WTC11 (cell line): ENCODE measurements around the gene THSD4. TPM values are rescaled to one million over a fixed set of nuclear protein-coding genes. Genes with fewer than 3 reads are reported as not detected.

Experiments used
- ATAC-seq: fragments of 200-7000 bp; cut with Tn5 transposase; 2 replicates; pipeline ENCODE4 v1.10.0; 2021; ENCODE audit warnings: mild to moderate bottlenecking, moderate library complexity
- CTCF ChIA-PET: fragments of 300-600 bp; sonication (Branson Sonifier 250); formaldehyde crosslinking; loops from one replicate; lab custom pipeline; 2021; ENCODE audit warnings: antibody characterized with exemption; lab: Charles Lee
- POLR2A ChIA-PET: fragments of 350-600 bp; sonication (Branson Sonifier 250); formaldehyde crosslinking; loops from one replicate; lab custom pipeline; 2021; ENCODE audit warnings: antibody characterized with exemption; lab: Charles Lee
- DNase-seq: peaks from one replicate; pipeline ENCODE4 v3.0.0; 2021; ENCODE audit warnings: low spot score
- H3K27ac Mint-ChIP-seq: 2 replicates; pipeline ENCODE4 v1.8.0; 2021; ENCODE audit warnings: mixed read lengths
- H3K27me3 Mint-ChIP-seq: 2 replicates; pipeline ENCODE4 v1.8.0; 2021; ENCODE audit warnings: low read depth, mild to moderate bottlenecking, moderate library complexity, mixed read lengths
- H3K36me3 Mint-ChIP-seq: 2 replicates; pipeline ENCODE4 v1.8.0; 2021; ENCODE audit warnings: mixed read lengths
- H3K4me1 Mint-ChIP-seq: 2 replicates; pipeline ENCODE4 v1.8.0; 2022; ENCODE audit warnings: mixed read lengths
- H3K4me3 Mint-ChIP-seq: 2 replicates; pipeline ENCODE4 v1.8.0; 2021; ENCODE audit warnings: mild to moderate bottlenecking, moderate library complexity, mixed read lengths
- H3K9me3 Mint-ChIP-seq: 2 replicates; pipeline ENCODE4 v1.8.0; 2021; ENCODE audit warnings: mixed read lengths
- CBFB ChIP-seq: sonication (generic); formaldehyde crosslinking; IDR thresholded peaks from 2 replicates; pipeline ENCODE4 v1.8.1; 2022; ENCODE audit warnings: mild to moderate bottlenecking, low read depth, missing genetic modification reagents
- EMX1 ChIP-seq: fragments of 250-450 bp; sonication (Bioruptor Pico); IDR thresholded peaks from 2 replicates; pipeline ENCODE4 v1.8.0; 2021; ENCODE audit warnings: mild to moderate bottlenecking
- IRF2 ChIP-seq: sonication (generic); formaldehyde crosslinking; IDR thresholded peaks from 2 replicates; pipeline ENCODE4 v1.8.0; 2022; ENCODE audit warnings: low read depth, missing genetic modification reagents, borderline replicate concordance
- JAZF1 ChIP-seq: fragments of 250-450 bp; sonication (Bioruptor Pico); IDR thresholded peaks from 2 replicates; pipeline ENCODE4 v1.9.0; 2021; ENCODE audit warnings: moderate library complexity, mild to moderate bottlenecking, inconsistent platforms
- MXD4 ChIP-seq: fragments of 250-450 bp; sonication (Bioruptor Pico); IDR thresholded peaks from 2 replicates; pipeline ENCODE4 v1.8.0; 2021; ENCODE audit warnings: mild to moderate bottlenecking, moderate library complexity, borderline replicate concordance
- NFE2L1 ChIP-seq: sonication (generic); formaldehyde crosslinking; IDR thresholded peaks from 2 replicates; pipeline ENCODE4 v1.8.1; 2023; ENCODE audit warnings: missing genetic modification reagents
- NFYB ChIP-seq: sonication (generic); formaldehyde crosslinking; conservative IDR thresholded peaks from 2 replicates; pipeline ENCODE4 v1.8.0; 2022; ENCODE audit warnings: low read depth, missing genetic modification reagents
- NR3C1 ChIP-seq: sonication (generic); formaldehyde crosslinking; conservative IDR thresholded peaks from 2 replicates; pipeline ENCODE4 v1.8.1; 2023; ENCODE audit warnings: low read depth, mild to moderate bottlenecking, missing genetic modification reagents
- PRRX2 ChIP-seq: fragments of 250-450 bp; sonication (Bioruptor Pico); IDR thresholded peaks from 2 replicates; pipeline ENCODE4 v1.8.0; 2021; ENCODE audit warnings: mild to moderate bottlenecking
- SP1 ChIP-seq: sonication (generic); formaldehyde crosslinking; conservative IDR thresholded peaks from 2 replicates; pipeline ENCODE4 v1.8.1; 2022; ENCODE audit warnings: missing genetic modification reagents
- TEAD1 ChIP-seq: sonication (generic); formaldehyde crosslinking; IDR thresholded peaks from 2 replicates; pipeline ENCODE4 v1.8.0; 2022; ENCODE audit warnings: mild to moderate bottlenecking, missing genetic modification reagents
- TEAD4 ChIP-seq: sonication (generic); formaldehyde crosslinking; IDR thresholded peaks from 2 replicates; pipeline ENCODE4 v1.8.0; 2022; ENCODE audit warnings: mild to moderate bottlenecking, missing genetic modification reagents
- TP53 ChIP-seq: sonication (generic); formaldehyde crosslinking; IDR thresholded peaks from 2 replicates; pipeline ENCODE4 v1.8.1; 2023; ENCODE audit warnings: mild to moderate bottlenecking, missing genetic modification reagents
- ZNF138 ChIP-seq: sonication (generic); formaldehyde crosslinking; conservative IDR thresholded peaks from 2 replicates; pipeline ENCODE4 v1.8.1; 2022; ENCODE audit warnings: mild to moderate bottlenecking, moderate library complexity, missing genetic modification reagents
- ZNF416 ChIP-seq: fragments of 250-450 bp; sonication (Bioruptor Pico); IDR thresholded peaks from 2 replicates; pipeline ENCODE4 v1.9.0; 2021; ENCODE audit warnings: mild to moderate bottlenecking, inconsistent platforms
- total RNA-seq: library from RNA; stranded (reverse); gene quantifications from 3 replicates; pipeline ENCODE4 v1.2.3, GENCODE V29; 2021
- TF ChIP-seq, protein P1 (sequence below): sonication (generic); formaldehyde crosslinking; IDR thresholded peaks from 2 replicates; pipeline ENCODE4 v1.8.0; 2022; ENCODE audit warnings: mild to moderate bottlenecking, missing genetic modification reagents
- TF ChIP-seq, protein P2 (sequence below): fragments of 250-450 bp; sonication (Bioruptor Pico); IDR thresholded peaks from 2 replicates; pipeline ENCODE4 v1.8.0; 2021; ENCODE audit warnings: mild to moderate bottlenecking
- TF ChIP-seq, protein P3 (sequence below): sonication (generic); formaldehyde crosslinking; IDR thresholded peaks from 2 replicates; pipeline ENCODE4 v1.8.1; 2023; ENCODE audit warnings: mild to moderate bottlenecking, missing genetic modification reagents, moderate library complexity
- TF ChIP-seq, protein P4 (sequence below): sonication (generic); formaldehyde crosslinking; IDR thresholded peaks from 2 replicates; pipeline ENCODE4 v1.8.0; 2023; ENCODE audit warnings: mild to moderate bottlenecking, missing genetic modification reagents
- TF ChIP-seq, protein P5 (sequence below): sonication (generic); formaldehyde crosslinking; IDR thresholded peaks from 2 replicates; pipeline ENCODE4 v1.8.1; 2022; ENCODE audit warnings: mild to moderate bottlenecking, missing genetic modification reagents, moderate library complexity, borderline replicate concordance
- TF ChIP-seq, protein P6 (sequence below): fragments of 250-450 bp; sonication (Bioruptor Pico); IDR thresholded peaks from 2 replicates; pipeline ENCODE4 v1.9.0; 2021; ENCODE audit warnings: moderate library complexity, mild to moderate bottlenecking, inconsistent platforms, borderline replicate concordance
- TF ChIP-seq, protein P7 (sequence below): sonication (generic); formaldehyde crosslinking; IDR thresholded peaks from 2 replicates; pipeline ENCODE4 v1.8.0; 2022; ENCODE audit warnings: mild to moderate bottlenecking, missing genetic modification reagents

Gene THSD4
- total RNA-seq, 1 experiment from 2014 or later = 7.8 TPM

DNA sequence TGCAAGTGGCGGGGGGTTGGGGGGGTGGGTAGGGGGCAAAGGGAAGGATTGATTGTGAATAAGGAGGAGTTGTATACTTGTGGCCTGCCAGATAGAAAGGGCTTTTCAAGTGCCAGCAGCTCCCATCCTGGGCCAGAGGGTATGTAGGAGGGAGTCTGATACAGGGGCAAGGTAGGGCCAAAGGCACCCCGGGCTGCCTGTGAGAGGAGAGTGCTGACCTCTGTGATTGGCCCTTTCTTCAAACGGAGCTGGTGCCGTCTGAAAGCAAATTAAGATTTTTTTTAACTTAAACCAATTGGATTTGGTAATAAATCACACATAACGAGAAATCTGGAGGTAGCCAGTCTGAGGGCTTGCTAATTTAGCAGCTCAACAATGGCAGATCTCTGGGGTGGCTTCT is 229.9 kb downstream of the THSD4 start:
- ChIA-PET CTCF (no interaction called here), POLR2A (no interaction called here)
- H3K4me1 Mint-ChIP-seq = peaks cover 39% of the 10 kb centered on the region
- no peak for DNase-seq
- no peak overlapping the region for H3K4me3 Mint-ChIP-seq
- ATAC-seq = no peak; the same call in 1 of the 2 replicates
- no peaks in the 10 kb centered on the region for H3K36me3 Mint-ChIP-seq
- H3K27me3 Mint-ChIP-seq = no peaks in the 10 kb centered on the region
- no peak for TF ChIP-seq MXD4 (CRISPR knock-in tag)
- TF ChIP-seq, protein P1, sequence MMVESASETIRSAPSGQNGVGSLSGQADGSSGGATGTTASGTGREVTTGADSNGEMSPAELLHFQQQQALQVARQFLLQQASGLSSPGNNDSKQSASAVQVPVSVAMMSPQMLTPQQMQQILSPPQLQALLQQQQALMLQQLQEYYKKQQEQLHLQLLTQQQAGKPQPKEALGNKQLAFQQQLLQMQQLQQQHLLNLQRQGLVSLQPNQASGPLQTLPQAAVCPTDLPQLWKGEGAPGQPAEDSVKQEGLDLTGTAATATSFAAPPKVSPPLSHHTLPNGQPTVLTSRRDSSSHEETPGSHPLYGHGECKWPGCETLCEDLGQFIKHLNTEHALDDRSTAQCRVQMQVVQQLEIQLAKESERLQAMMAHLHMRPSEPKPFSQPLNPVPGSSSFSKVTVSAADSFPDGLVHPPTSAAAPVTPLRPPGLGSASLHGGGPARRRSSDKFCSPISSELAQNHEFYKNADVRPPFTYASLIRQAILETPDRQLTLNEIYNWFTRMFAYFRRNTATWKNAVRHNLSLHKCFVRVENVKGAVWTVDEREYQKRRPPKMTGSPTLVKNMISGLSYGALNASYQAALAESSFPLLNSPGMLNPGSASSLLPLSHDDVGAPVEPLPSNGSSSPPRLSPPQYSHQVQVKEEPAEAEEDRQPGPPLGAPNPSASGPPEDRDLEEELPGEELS = no peak
- no peak for TF ChIP-seq NFE2L1 (CRISPR knock-in tag)
- no peak for TF ChIP-seq SP1
- TF ChIP-seq, protein P2, sequence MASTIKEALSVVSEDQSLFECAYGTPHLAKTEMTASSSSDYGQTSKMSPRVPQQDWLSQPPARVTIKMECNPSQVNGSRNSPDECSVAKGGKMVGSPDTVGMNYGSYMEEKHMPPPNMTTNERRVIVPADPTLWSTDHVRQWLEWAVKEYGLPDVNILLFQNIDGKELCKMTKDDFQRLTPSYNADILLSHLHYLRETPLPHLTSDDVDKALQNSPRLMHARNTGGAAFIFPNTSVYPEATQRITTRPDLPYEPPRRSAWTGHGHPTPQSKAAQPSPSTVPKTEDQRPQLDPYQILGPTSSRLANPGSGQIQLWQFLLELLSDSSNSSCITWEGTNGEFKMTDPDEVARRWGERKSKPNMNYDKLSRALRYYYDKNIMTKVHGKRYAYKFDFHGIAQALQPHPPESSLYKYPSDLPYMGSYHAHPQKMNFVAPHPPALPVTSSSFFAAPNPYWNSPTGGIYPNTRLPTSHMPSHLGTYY (CRISPR knock-in tag) = no peak
- TF ChIP-seq ZNF416 (CRISPR knock-in tag) = no peak
- no peak for TF ChIP-seq NR3C1 (CRISPR knock-in tag)
- no peak for TF ChIP-seq CBFB (CRISPR knock-in tag)
- no peak for TF ChIP-seq IRF2 (CRISPR knock-in tag)
- TF ChIP-seq, protein P3, sequence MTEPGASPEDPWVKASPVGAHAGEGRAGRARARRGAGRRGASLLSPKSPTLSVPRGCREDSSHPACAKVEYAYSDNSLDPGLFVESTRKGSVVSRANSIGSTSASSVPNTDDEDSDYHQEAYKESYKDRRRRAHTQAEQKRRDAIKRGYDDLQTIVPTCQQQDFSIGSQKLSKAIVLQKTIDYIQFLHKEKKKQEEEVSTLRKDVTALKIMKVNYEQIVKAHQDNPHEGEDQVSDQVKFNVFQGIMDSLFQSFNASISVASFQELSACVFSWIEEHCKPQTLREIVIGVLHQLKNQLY (CRISPR knock-in tag) = no peak
- no peaks in the 10 kb centered on the region for H3K9me3 Mint-ChIP-seq
- H3K27ac Mint-ChIP-seq = no peak overlapping the region

DNA sequence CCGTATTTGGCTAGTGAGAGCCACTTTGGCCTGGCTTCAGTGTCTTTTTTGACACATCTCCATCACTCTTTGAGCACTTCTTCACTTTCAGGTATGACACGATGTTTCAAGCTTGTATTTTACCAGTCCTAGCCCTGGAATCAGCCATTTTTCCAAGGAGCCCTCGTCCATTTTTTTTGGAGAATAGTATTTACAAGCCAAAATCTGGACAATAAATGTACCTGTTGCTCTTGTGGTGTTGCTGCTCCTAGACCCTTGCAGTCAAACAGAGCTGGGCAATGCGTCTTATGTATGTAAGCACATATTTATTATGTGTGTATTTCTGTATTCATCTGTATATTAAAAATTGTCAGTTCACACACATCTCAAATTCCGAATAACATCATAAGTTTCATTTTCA is 231.2 kb downstream of the THSD4 start:
- no peak for DNase-seq
- H3K27ac Mint-ChIP-seq = no peak overlapping the region
- H3K4me1 Mint-ChIP-seq = peaks cover 33% of the 10 kb centered on the region
- ATAC-seq = no peak
- H3K4me3 Mint-ChIP-seq = no peak overlapping the region
- CTCF ChIA-PET = no interaction called here
- H3K36me3 Mint-ChIP-seq = no peaks in the 10 kb centered on the region
- no peaks in the 10 kb centered on the region for H3K9me3 Mint-ChIP-seq
- no peaks in the 10 kb centered on the region for H3K27me3 Mint-ChIP-seq
- POLR2A ChIA-PET = no interaction called here
- TF ChIP-seq JAZF1 (CRISPR knock-in tag) (no peak), ZNF138 (CRISPR knock-in tag) (no peak), TEAD4 (CRISPR knock-in tag) (no peak), NFYB (CRISPR knock-in tag) (no peak), TP53 (CRISPR knock-in tag) (no peak), TEAD1 (CRISPR knock-in tag) (no peak), EMX1 (CRISPR knock-in tag) (no peak), MXD4 (CRISPR knock-in tag) (no peak), PRRX2 (CRISPR knock-in tag) (no peak), SP1 (no peak)
- TF ChIP-seq, protein P4, sequence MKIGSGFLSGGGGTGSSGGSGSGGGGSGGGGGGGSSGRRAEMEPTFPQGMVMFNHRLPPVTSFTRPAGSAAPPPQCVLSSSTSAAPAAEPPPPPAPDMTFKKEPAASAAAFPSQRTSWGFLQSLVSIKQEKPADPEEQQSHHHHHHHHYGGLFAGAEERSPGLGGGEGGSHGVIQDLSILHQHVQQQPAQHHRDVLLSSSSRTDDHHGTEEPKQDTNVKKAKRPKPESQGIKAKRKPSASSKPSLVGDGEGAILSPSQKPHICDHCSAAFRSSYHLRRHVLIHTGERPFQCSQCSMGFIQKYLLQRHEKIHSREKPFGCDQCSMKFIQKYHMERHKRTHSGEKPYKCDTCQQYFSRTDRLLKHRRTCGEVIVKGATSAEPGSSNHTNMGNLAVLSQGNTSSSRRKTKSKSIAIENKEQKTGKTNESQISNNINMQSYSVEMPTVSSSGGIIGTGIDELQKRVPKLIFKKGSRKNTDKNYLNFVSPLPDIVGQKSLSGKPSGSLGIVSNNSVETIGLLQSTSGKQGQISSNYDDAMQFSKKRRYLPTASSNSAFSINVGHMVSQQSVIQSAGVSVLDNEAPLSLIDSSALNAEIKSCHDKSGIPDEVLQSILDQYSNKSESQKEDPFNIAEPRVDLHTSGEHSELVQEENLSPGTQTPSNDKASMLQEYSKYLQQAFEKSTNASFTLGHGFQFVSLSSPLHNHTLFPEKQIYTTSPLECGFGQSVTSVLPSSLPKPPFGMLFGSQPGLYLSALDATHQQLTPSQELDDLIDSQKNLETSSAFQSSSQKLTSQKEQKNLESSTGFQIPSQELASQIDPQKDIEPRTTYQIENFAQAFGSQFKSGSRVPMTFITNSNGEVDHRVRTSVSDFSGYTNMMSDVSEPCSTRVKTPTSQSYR = no peak
- TF ChIP-seq, protein P3 (CRISPR knock-in tag) = no peak
- TF ChIP-seq, protein P5, sequence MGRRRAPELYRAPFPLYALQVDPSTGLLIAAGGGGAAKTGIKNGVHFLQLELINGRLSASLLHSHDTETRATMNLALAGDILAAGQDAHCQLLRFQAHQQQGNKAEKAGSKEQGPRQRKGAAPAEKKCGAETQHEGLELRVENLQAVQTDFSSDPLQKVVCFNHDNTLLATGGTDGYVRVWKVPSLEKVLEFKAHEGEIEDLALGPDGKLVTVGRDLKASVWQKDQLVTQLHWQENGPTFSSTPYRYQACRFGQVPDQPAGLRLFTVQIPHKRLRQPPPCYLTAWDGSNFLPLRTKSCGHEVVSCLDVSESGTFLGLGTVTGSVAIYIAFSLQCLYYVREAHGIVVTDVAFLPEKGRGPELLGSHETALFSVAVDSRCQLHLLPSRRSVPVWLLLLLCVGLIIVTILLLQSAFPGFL (CRISPR knock-in tag) = no peak
- TF ChIP-seq, protein P6, sequence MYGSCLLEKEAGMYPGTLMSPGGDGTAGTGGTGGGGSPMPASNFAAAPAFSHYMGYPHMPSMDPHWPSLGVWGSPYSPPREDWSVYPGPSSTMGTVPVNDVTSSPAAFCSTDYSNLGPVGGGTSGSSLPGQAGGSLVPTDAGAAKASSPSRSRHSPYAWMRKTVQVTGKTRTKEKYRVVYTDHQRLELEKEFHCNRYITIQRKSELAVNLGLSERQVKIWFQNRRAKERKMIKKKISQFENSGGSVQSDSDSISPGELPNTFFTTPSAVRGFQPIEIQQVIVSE (CRISPR knock-in tag) = no peak
- TF ChIP-seq, protein P7, sequence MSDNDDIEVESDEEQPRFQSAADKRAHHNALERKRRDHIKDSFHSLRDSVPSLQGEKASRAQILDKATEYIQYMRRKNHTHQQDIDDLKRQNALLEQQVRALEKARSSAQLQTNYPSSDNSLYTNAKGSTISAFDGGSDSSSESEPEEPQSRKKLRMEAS = no peak
